IMR-90 (cell line): ENCODE measurements around the gene ATP10B.

Experiments
- CTCF ChIP-seq: conservative IDR thresholded peaks from 2 replicates; pipeline ENCODE4 v1.5.1; 2012; ENCODE audit warnings: mild to moderate bottlenecking, low read depth, low read length, improper control_type of control experiment
- POLR2A ChIP-seq: IDR thresholded peaks from 2 replicates; pipeline ENCODE4 v1.6.1; 2012; ENCODE audit warnings: mild to moderate bottlenecking, low read depth, low read length

- TF ChIP-seq POLR2A (no peak), CTCF (no peak)
These were observed 159.7 kb downstream of the ATP10B start for GRCh38 chr5:160692271-160692670.
